ENCODE results near the gene PLCB3. TPM values are rescaled to one million over a fixed set of nuclear protein-coding genes. Genes with fewer than 3 reads are reported as not detected.
A peak's percentile ranks its signal among the peaks of the same experiment; 100 is the strongest.

PLCB3 gene
- total RNA-seq, 1 experiment from 2014 or later: 57.4 TPM

GRCh38 chr11:64249563-64250414, 1.5 kb upstream of the PLCB3 start:
- no peak for DNase-seq (ENCODE audit: low read depth)

GRCh38 chr11:64250415-64251015, 815 bp upstream of the PLCB3 start:
- DNase-seq (ENCODE audit: low read depth): no peak

- DNase-seq (ENCODE audit: low read depth): peak; percentile 6
Measured at GRCh38 chr11:64251753-64252002, 348 bp downstream of the PLCB3 start.

- peak; percentile 22 for DNase-seq (ENCODE audit: low read depth)
Measured at GRCh38 chr11:64252003-64252872, 908 bp downstream of the PLCB3 start.

- DNase-seq (ENCODE audit: low read depth): no peak
Measured at GRCh38 chr11:64253043-64253442, 1.7 kb downstream of the PLCB3 start.

- no peak for DNase-seq (ENCODE audit: low read depth)
Measured at GRCh38 chr11:64253481-64253880, 2.2 kb downstream of the PLCB3 start.

- no peak for DNase-seq (ENCODE audit: low read depth)
Measured at GRCh38 chr11:64254326-64254725, 3.0 kb downstream of the PLCB3 start.

- no peak for DNase-seq (ENCODE audit: low read depth)
Measured at GRCh38 chr11:64255135-64256128, 4.1 kb downstream of the PLCB3 start.

- no peak for DNase-seq (ENCODE audit: low read depth)
Measured at GRCh38 chr11:64256300-64256699, 5.0 kb downstream of the PLCB3 start.

GRCh38 chr11:64258356-64258755, 7.0 kb downstream of the PLCB3 start:
- no peak for DNase-seq (ENCODE audit: low read depth)

- no peak for DNase-seq (ENCODE audit: low read depth)
Measured at GRCh38 chr11:64258946-64259532, 7.7 kb downstream of the PLCB3 start.

- DNase-seq (ENCODE audit: low read depth): no peak
Measured at GRCh38 chr11:64259533-64260067, 8.3 kb downstream of the PLCB3 start.

- no peak for DNase-seq (ENCODE audit: low read depth)
Measured at GRCh38 chr11:64260147-64260708, 8.9 kb downstream of the PLCB3 start.

GRCh38 chr11:64261556-64262080, 10.3 kb downstream of the PLCB3 start:
- no peak for DNase-seq (ENCODE audit: low read depth)

GRCh38 chr11:64262271-64263002, 11.1 kb downstream of the PLCB3 start:
- DNase-seq (ENCODE audit: low read depth): no peak

- peak; percentile 74 for DNase-seq (ENCODE audit: low read depth)
Measured at GRCh38 chr11:64263021-64263946, 12.0 kb downstream of the PLCB3 start.

- no peak for DNase-seq (ENCODE audit: low read depth)
Measured at GRCh38 chr11:64263947-64264317, 12.6 kb downstream of the PLCB3 start.

GRCh38 chr11:64264371-64264852, 13.1 kb downstream of the PLCB3 start:
- DNase-seq (ENCODE audit: low read depth): no peak
